Upper lobe of left lung (tissue), 6 donors: ENCODE data around the gene BSX. TPM values are rescaled to one million over a fixed set of nuclear protein-coding genes. Genes with fewer than 3 reads are reported as not detected.

Experiments used
- ATAC-seq, 2 donors: fragments of 200-7000 bp; cut with Tn5 transposase; one replicate each; pipeline ENCODE4 v1.9.1; 2022; ENCODE audit warnings: mild to moderate bottlenecking in 2 of 2, moderate library complexity in 2 of 2; ENCODE audit not compliant: low FRiP score in 2 of 2
- DNase-seq, 2 donors: peaks; one replicate each; pipeline ENCODE4 v3.0.0-alpha.2; 2019 to 2020
- H3K27ac ChIP-seq, 4 donors: fragments of 200-600 bp; sonication (generic); one replicate each; pipeline ENCODE4 v1.5.1; 2016 to 2019
- H3K27me3 ChIP-seq, 4 donors: fragments of 200-600 bp; sonication (generic); one replicate each; pipeline ENCODE4 v1.5.1; 2017 to 2019
- H3K36me3 ChIP-seq, 4 donors: fragments of 200-600 bp; sonication (generic); one replicate each; pipeline ENCODE4 v1.5.1; 2016 to 2019
- H3K4me1 ChIP-seq, 4 donors: fragments of 200-600 bp; sonication (generic); one replicate each; pipeline ENCODE4 v1.5.1; 2018 to 2019
- H3K4me3 ChIP-seq, 4 donors: fragments of 200-600 bp; sonication (generic); one replicate each; pipeline ENCODE4 v1.5.1; 2017 to 2019; ENCODE audit warnings: mild to moderate bottlenecking in 2 of 4, moderate library complexity in 1 of 4
- H3K9me3 ChIP-seq, 4 donors: fragments of 200-600 bp; sonication (generic); one replicate each; pipeline ENCODE4 v1.5.1; 2018 to 2019
- EP300 ChIP-seq, 4 donors: sonication (generic); formaldehyde crosslinking; IDR thresholded peaks; one replicate each; pipeline ENCODE4 v1.5.1; 2017; ENCODE audit warnings: antibody characterized with exemption in 4 of 4, control low read depth in 2 of 4
- POLR2A ChIP-seq, 4 donors: fragments of 450-650 bp; IDR thresholded peaks; one replicate each; pipeline ENCODE4 v1.5.1; 2016 to 2017; ENCODE audit warnings: antibody characterized with exemption in 4 of 4, mild to moderate bottlenecking in 2 of 4
- POLR2AphosphoS5 ChIP-seq, 2 donors: sonication (generic); formaldehyde crosslinking; IDR thresholded peaks; one replicate each; pipeline ENCODE4 v1.5.1; 2017; ENCODE audit warnings: antibody characterized with exemption in 2 of 2
- WGBS, 2 donors: methylation state at CpG; one replicate each; pipeline ENCODE4 v1.1.5; 2017 to 2018; 5-methylcytosine and 5-hydroxymethylcytosine counted together
- total RNA-seq, 6 donors: library from RNA; depleted of rRNA in 4 of 6; stranded (reverse); fragments of >200 nt in 4 of 6; gene quantifications; one replicate each; pipeline versions ENCODE4 v1.1.0 to v1.2.1, GENCODE V29; 2016 to 2021
- TF ChIP-seq, protein P1 (sequence below), 6 experiments: fragments of 450-650 bp in 4 of 6; fragments of 200-600 bp in 2 of 6; sonication (generic) in 2 of 6; IDR thresholded peaks; one replicate each; pipeline ENCODE4 v1.5.1; 2016 to 2019; ENCODE audit warnings: antibody characterized with exemption in 6 of 6
- donor health status: DM: no; HTN: no; CAD: no; lungs with moderate emphysema.
- donor health status: DM: no; HTN: yes; CAD: no; lungs with severe emphysema.

BSX gene
- not detected for total RNA-seq

DNA sequence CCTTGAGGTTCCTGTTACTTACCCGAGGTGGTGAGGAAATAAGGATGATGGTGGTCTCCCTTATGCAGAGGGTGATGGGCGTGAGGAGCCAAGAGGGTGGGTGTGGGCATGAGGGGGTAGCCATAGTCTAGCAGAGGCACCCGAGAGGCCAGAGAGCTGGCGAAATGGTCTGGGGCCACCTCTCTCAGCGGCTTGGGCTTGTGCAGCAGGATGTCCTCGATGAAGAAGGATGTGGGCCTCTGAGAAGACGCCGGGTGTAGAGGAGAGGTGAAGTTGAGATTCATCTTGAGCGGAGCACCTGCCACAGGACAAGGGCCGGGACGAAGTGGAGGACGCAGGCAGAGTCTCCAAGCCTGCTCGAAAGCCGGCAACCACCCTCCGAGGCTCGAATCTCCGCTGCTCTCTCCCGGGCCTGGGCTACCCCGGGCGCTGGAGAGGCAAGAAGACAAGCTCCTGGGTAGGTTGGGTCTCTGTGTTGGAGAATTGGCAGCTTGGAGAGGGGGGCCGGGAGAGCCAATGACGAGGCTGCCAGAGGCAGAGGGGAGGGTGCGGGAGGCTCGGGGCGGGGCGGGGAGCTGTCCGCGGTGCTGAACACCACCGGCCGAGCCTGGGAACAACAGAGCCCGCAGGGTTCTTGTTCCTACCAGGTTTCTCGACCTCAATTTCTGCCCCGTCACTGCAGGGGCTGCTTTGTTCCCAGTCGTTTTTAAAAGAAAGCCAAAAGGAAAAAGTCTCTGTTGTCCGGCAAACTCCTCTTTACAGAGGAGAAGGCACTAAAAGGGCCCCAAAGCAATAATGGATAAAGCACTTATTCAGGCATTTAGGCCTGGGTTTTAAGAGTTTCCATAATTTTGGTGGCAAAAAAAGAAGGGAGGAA is at the start of gene BSX:
TSS of gene BSX (minus strand) at position 447 of the 877 bp plus-strand sequence. CDS start at position 284, 163 bp downstream.
- peak; percentile 47 to 92 for DNase-seq

DNA sequence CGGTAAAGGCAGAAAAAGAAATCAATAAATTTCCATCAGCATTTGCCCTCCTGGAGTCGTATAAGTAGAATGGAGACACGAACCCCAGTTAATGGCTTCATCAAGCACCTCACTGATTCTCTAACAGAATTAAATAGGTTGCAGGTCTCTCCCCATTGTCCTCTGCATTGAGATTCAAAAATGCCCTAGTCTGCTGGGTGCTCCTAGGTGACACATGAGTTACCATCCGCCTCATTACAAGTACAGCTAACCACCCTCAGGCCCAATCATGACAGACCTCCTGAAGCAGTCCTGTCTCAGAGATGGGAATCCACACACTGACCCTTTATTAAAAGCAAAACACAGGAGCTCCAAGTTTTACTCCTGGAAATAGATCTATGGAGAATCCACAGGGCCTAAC is 48.9 kb upstream of the BSX start:
- DNase-seq (no peak), ATAC-seq (no peak)
- Histone ChIP-seq H3K9me3 (no peaks in the 10 kb centered on the region), H3K4me1 (no peaks in the 10 kb centered on the region), H3K27ac (no peak overlapping the region), H3K36me3 (no peaks in the 10 kb centered on the region), H3K4me3 (no peak overlapping the region), H3K27me3 (no peaks in the 10 kb centered on the region)
- TF ChIP-seq EP300 (IDR thresholded peaks at IDR 0.05) (no peak), POLR2A (IDR thresholded peaks at IDR 0.05) (no peak), POLR2AphosphoS5 (IDR thresholded peaks at IDR 0.05) (no peak)
- TF ChIP-seq, protein P1, sequence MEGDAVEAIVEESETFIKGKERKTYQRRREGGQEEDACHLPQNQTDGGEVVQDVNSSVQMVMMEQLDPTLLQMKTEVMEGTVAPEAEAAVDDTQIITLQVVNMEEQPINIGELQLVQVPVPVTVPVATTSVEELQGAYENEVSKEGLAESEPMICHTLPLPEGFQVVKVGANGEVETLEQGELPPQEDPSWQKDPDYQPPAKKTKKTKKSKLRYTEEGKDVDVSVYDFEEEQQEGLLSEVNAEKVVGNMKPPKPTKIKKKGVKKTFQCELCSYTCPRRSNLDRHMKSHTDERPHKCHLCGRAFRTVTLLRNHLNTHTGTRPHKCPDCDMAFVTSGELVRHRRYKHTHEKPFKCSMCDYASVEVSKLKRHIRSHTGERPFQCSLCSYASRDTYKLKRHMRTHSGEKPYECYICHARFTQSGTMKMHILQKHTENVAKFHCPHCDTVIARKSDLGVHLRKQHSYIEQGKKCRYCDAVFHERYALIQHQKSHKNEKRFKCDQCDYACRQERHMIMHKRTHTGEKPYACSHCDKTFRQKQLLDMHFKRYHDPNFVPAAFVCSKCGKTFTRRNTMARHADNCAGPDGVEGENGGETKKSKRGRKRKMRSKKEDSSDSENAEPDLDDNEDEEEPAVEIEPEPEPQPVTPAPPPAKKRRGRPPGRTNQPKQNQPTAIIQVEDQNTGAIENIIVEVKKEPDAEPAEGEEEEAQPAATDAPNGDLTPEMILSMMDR (IDR thresholded peaks at IDR 0.05), result no peak
- 83 to 89% methylated on average over 4 of the region's 4 CpGs for WGBS, 2 donors

More for the DNA sequence above, at the start of gene BSX:
- 6 to 8% methylated on average over 18 to 35 of the region's 35 CpGs for WGBS, 2 donors
- Histone ChIP-seq H3K4me1 (peaks cover 21 to 40% (median 23%) of the 10 kb centered on the region in 4 donors), H3K9me3 (no peaks in the 10 kb centered on the region), H3K27ac (no peak within 1 kb of the TSS), H3K36me3 (no peaks in the 10 kb centered on the region), H3K27me3 (peaks cover 0 to 79% (median 34%) of the 10 kb centered on the region in 4 donors), H3K4me3 (no peak within 1 kb of the TSS)
- TF ChIP-seq POLR2AphosphoS5 (IDR thresholded peaks at IDR 0.05) (no peak), POLR2A (IDR thresholded peaks at IDR 0.05) (no peak), EP300 (IDR thresholded peaks at IDR 0.05) (no peak)
- TF ChIP-seq, protein P1 (IDR thresholded peaks at IDR 0.05), result no peak
- peak; percentile 68 to 71 for ATAC-seq

DNA sequence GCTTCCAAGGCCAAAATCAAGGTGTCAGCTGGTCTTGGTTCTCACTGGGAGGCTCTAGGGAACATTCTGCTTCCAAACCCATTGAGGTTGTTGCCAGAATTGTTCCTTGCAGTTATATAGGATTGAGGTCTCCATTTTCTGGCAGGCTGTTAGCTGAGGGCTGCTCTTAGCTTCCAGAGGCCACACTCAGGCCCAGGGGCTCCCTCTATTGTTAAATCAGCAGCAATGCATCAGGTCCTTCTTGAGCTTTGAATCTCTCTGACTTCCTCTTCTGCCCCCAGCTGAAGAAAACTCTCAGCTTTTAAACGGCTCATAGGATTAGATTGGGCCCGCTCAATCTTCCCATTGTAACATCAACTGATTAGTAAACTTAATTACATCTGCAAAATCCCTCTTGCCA is 39.3 kb upstream of the BSX start:
- no peak overlapping the region for H3K4me3 ChIP-seq
- no peaks in the 10 kb centered on the region for H3K27me3 ChIP-seq
- H3K9me3 ChIP-seq, result no peaks in the 10 kb centered on the region
- no peaks in the 10 kb centered on the region for H3K36me3 ChIP-seq
- no peak for TF ChIP-seq EP300 (IDR thresholded peaks at IDR 0.05)
- TF ChIP-seq, protein P1 (IDR thresholded peaks at IDR 0.05), result peak in 5 of 6 experiments; percentile 14 to 44 (median 32)
- no peak for TF ChIP-seq POLR2AphosphoS5 (IDR thresholded peaks at IDR 0.05)
- no peak for TF ChIP-seq POLR2A (IDR thresholded peaks at IDR 0.05)
- 41 to 51% methylated on average over 2 of the region's 2 CpGs for WGBS, 2 donors
- ATAC-seq (peak in 1 of 2 donors; percentile 76), DNase-seq (peak in 1 of 2 donors; percentile 49)
- H3K27ac ChIP-seq, result no peak overlapping the region
- H3K4me1 ChIP-seq, result peaks cover 0 to 8% (median 6%) of the 10 kb centered on the region in 4 donors

DNA sequence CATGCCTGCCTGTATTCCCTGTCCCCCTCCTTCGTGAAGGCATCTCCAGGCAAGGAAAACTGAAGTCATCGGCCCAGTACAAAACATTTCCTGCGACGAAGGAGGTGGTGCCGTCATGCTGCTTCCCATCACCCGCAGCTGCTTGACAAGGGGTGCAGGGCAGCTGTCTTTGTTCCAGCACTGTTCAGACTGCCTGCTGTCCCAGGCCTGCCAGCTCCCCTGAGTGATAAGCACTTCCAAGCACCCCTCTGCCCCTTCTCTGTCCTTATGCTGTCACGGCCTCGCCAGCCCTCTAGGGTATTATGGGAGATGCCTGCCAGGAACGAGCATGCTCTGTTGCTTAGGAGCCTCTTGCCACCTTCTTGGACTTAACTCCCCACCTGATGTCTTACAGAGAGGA is 37.1 kb upstream of the BSX start:
- no peaks in the 10 kb centered on the region for H3K9me3 ChIP-seq
- TF ChIP-seq POLR2A (IDR thresholded peaks at IDR 0.05) (no peak), EP300 (IDR thresholded peaks at IDR 0.05) (no peak), POLR2AphosphoS5 (IDR thresholded peaks at IDR 0.05) (no peak)
- TF ChIP-seq, protein P1 (IDR thresholded peaks at IDR 0.05), result no peak
- peaks cover 0 to 8% (median 6%) of the 10 kb centered on the region in 4 donors for H3K4me1 ChIP-seq
- DNase-seq (no peak), ATAC-seq (no peak)
- 63 to 80% methylated on average over 9 of the region's 9 CpGs for WGBS, 2 donors
- no peak overlapping the region for H3K4me3 ChIP-seq
- H3K27ac ChIP-seq, result no peak overlapping the region
- H3K36me3 ChIP-seq, result no peaks in the 10 kb centered on the region
- no peaks in the 10 kb centered on the region for H3K27me3 ChIP-seq
